Fibroblast of skin of scalp (primary cell): Measurements from ENCODE around the gene FHIP1B.

Experiments used
- DNase-seq: peaks from one replicate; pipeline ENCODE4 v3.0.0-alpha.2; 2013

Gene FHIP1B

DNA sequence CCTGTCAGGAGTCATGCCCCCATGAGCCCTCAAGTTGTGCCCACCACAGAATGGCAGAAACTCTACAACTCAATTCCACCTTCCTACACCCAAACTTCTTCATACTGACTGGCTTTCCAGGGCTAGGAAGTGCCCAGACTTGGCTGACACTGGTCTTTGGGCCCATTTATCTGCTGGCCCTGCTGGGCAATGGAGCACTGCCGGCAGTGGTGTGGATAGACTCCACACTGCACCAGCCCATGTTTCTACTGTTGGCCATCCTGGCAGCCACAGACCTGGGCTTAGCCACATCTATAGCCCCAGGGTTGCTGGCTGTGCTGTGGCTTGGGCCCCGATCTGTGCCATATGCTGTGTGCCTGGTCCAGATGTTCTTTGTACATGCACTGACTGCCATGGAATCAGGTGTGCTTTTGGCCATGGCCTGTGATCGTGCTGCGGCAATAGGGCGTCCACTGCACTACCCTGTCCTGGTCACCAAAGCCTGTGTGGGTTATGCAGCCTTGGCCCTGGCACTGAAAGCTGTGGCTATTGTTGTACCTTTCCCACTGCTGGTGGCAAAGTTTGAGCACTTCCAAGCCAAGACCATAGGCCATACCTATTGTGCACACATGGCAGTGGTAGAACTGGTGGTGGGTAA, 35.1 kb downstream of the FHIP1B start, which contains the start of gene OR52W1:
OR52W1 (plus strand) TSS at position 51 of the 637 bp plus-strand sequence; CDS start at position 51, 0 bp downstream.
- no peak for DNase-seq

DNA sequence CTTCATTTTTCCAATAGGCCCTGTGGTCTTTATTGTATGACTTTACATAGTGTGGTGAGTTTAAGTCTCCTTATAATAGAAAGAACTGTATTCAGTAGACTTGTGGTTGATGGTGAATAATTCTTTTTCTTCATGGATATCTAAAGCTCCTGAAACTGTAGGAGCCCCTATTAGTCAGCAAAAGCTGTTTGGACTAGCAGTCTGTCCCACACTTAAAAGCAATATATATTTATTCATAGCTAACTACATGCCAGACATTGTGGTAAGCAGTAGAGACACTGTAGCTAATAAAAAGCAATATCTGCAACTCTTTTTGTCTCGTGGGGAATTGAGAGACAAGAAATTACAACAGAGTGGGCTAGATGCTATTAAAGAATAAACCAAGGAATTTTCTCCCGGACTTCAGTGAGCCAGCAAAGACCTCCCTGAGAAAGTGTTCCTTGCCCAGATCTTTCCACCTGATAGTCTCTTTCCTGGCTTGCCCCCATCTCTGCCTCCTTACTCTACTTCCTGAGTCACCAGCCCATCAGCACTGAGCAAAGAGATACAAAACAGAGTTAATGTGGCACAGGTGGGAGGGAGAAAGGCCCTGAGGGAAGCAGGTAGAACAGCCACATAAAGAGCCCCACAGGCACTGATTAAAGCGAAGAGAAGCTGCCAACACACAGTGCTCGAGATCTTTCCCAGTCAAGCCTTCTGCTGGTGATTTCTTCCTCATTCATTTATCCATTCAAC, 36.8 kb downstream of the FHIP1B start:
- no peak for DNase-seq

DNA sequence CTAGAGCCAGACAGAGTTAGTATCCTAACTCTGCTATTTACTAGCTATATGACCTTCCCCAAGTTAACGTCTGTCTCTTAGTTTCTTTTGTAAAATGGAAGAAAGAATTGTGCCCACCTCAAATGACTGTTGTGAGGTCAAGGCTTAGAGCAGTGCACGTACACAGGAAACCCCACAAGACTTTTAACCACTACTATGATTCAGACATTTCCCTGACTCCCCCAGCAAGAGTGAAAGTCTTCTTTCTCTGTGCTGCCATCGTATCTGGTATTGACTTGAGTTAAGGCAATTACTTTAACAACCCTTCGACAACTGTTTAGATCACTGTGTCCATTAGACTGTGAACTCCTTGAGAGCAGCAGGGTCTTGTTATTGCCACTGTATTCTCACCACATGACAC, 38.0 kb downstream of the FHIP1B start:
- no peak for DNase-seq

- DNase-seq = no peak
These were observed 40.3 kb downstream of the FHIP1B start for GRCh38 chr11:6194065-6194581.

GRCh38 chr11:6191742-6192141, 42.7 kb downstream of the FHIP1B start:
- DNase-seq = no peak

- no peak for DNase-seq
These were observed 59.0 kb downstream of the FHIP1B start for GRCh38 chr11:6175440-6175839.

- no peak for DNase-seq
These were observed 64.2 kb downstream of the FHIP1B start, which contains the start of gene OR52B2 for GRCh38 chr11:6170226-6170625. Gene OR52B2, minus strand, starts transcription at chr11:6170326. Its CDS starts 0 bp downstream, at chr11:6170326.
